ENCODE measurements around the gene IFNLR1.

DNA sequence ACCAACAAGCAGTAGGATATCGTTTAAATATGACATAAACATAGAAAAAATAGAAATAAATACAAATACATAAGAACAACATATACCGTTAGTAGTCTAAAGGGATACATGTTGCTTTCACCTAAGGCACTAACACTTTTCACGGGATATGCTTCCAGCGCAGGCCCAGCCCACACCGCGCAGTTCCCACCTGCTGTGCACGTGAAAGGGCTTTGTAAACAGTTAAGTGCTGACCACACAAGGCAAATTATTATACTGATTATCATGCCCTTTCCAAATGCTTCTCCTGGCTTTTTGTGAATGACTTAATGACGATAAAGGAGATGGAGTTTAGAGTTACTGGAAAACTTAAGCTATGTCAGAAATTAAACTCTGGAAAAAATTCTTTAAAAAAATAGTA is 32.9 kb downstream of the IFNLR1 start:
- no peak for TF ChIP-seq GATA3 (IDR thresholded peaks at IDR 0.05; ENCODE audit: low read depth, low read length)
- TF ChIP-seq GATA2 (IDR thresholded peaks at IDR 0.05; ENCODE audit: low read depth, low read length): no peak

Measured in SH-SY5Y (cell line).